ENCODE data around the gene EXOC3L2. TPM values are rescaled to one million over a fixed set of nuclear protein-coding genes. Genes with fewer than 3 reads are reported as not detected.

Gene EXOC3L2
- total RNA-seq, 3 donors from 2014 or later: 0.70 to 1.4 (median 1.2) TPM

DNA sequence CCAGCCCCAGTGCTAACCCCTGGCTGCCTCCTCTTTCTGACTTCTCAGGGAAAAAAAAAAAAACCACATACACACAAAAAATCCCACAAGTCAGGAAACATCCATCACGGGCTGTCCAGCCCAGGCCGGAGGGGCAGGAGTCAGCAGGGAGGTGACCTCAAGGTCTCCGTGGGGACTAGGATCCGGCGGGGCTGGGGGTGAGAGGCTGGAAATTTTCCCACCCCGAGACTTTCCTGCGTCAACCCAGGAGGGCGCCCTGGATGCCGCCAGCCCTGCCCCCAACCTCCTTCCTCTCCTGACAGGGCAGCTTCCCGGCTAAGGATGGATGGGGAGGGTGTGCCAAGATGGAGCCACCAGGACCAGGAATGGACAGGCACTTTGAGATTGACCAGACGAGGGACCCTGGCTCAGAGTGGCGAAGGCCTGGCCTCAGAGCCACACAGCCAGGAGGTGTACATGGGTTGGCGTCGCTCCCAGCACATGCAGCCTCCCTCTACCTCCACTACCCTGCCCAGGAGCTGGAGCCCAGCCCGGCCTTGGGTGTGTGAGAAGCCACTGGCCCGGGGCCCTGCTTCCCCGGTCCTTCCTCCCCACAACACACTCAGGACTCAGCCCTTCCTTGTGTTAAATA is 33.3 kb downstream of the EXOC3L2 start:
- no peaks in the 10 kb centered on the region for H3K36me3 ChIP-seq (ENCODE audit: low read depth)
- DNase-seq: no peak
- H3K9me3 ChIP-seq: no peaks in the 10 kb centered on the region
- TF ChIP-seq, protein P1, sequence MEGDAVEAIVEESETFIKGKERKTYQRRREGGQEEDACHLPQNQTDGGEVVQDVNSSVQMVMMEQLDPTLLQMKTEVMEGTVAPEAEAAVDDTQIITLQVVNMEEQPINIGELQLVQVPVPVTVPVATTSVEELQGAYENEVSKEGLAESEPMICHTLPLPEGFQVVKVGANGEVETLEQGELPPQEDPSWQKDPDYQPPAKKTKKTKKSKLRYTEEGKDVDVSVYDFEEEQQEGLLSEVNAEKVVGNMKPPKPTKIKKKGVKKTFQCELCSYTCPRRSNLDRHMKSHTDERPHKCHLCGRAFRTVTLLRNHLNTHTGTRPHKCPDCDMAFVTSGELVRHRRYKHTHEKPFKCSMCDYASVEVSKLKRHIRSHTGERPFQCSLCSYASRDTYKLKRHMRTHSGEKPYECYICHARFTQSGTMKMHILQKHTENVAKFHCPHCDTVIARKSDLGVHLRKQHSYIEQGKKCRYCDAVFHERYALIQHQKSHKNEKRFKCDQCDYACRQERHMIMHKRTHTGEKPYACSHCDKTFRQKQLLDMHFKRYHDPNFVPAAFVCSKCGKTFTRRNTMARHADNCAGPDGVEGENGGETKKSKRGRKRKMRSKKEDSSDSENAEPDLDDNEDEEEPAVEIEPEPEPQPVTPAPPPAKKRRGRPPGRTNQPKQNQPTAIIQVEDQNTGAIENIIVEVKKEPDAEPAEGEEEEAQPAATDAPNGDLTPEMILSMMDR (IDR thresholded peaks at IDR 0.05): no peak
- no peaks in the 10 kb centered on the region for H3K4me1 ChIP-seq (ENCODE audit: low read depth)
- ATAC-seq: no peak
- no peak overlapping the region for H3K4me3 ChIP-seq
- intact Hi-C loops (cut with DNase I, micrococcal nuclease): no loop called here

GRCh38 chr19:45206328-45206727 is 38.9 kb downstream of the EXOC3L2 start:
- Histone ChIP-seq H3K9me3 (no peaks in the 10 kb centered on the region), H3K4me1 (ENCODE audit: low read depth) (no peaks in the 10 kb centered on the region), H3K4me3 (no peak overlapping the region), H3K36me3 (ENCODE audit: low read depth) (no peaks in the 10 kb centered on the region)
- no peak for DNase-seq
- TF ChIP-seq, protein P1 (IDR thresholded peaks at IDR 0.05): no peak
- ATAC-seq: no peak
- intact Hi-C loops (cut with DNase I, micrococcal nuclease): no loop called here

GRCh38 chr19:45205810-45206209 is 39.4 kb downstream of the EXOC3L2 start:
- intact Hi-C loops (cut with DNase I, micrococcal nuclease): no loop called here
- TF ChIP-seq, protein P1 (IDR thresholded peaks at IDR 0.05): no peak
- no peak for DNase-seq
- Histone ChIP-seq H3K4me3 (no peak overlapping the region), H3K4me1 (ENCODE audit: low read depth) (no peaks in the 10 kb centered on the region), H3K36me3 (ENCODE audit: low read depth) (no peaks in the 10 kb centered on the region), H3K9me3 (no peaks in the 10 kb centered on the region)
- ATAC-seq: no peak

DNA sequence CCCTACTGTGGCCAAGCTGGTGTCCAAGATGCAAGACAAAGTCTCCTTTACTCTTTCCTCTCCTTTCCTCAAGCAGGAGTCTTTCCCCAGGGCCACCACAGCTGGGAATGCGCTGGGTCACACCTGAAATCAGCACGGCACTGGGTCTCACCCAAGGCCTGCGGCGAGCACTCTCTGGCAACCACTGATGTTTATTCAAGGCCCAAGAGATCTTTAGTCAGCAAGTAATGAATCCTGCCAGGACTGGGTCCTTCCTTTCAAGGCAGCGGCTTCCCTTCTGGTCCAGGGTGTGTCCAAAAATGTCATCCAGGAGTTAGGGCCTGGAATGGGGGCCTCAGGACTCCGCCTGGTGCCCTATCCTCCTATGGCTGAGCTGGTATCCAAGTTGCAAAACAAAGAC is 42.6 kb downstream of the EXOC3L2 start:
- H3K36me3 ChIP-seq (ENCODE audit: low read depth): no peaks in the 10 kb centered on the region
- intact Hi-C loops (cut with DNase I, micrococcal nuclease): no loop called here
- no peaks in the 10 kb centered on the region for H3K9me3 ChIP-seq
- H3K4me1 ChIP-seq (ENCODE audit: low read depth): no peaks in the 10 kb centered on the region
- TF ChIP-seq, protein P1 (IDR thresholded peaks at IDR 0.05): no peak
- ATAC-seq (no peak), DNase-seq (no peak)
- no peak overlapping the region for H3K4me3 ChIP-seq

- no peaks in the 10 kb centered on the region for H3K4me1 ChIP-seq (ENCODE audit: low read depth)
- TF ChIP-seq, protein P1 (IDR thresholded peaks at IDR 0.05): no peak
- H3K36me3 ChIP-seq (ENCODE audit: low read depth): no peaks in the 10 kb centered on the region
- ATAC-seq: no peak
- no peaks in the 10 kb centered on the region for H3K9me3 ChIP-seq
- no peak for DNase-seq
- H3K4me3 ChIP-seq: no peak overlapping the region
- intact Hi-C loops (cut with DNase I, micrococcal nuclease): no loop called here
These were observed 44.6 kb downstream of the EXOC3L2 start for GRCh38 chr19:45200568-45200967.

- TF ChIP-seq, protein P1 (IDR thresholded peaks at IDR 0.05): no peak
- no peak overlapping the region for H3K4me3 ChIP-seq
- H3K9me3 ChIP-seq: no peaks in the 10 kb centered on the region
- ATAC-seq (no peak), DNase-seq (no peak)
- no peaks in the 10 kb centered on the region for H3K4me1 ChIP-seq (ENCODE audit: low read depth)
- intact Hi-C loops (cut with DNase I, micrococcal nuclease): no loop called here
- no peaks in the 10 kb centered on the region for H3K36me3 ChIP-seq (ENCODE audit: low read depth)
These were observed 49.4 kb downstream of the EXOC3L2 start for GRCh38 chr19:45195764-45196163.

All from mucosa of descending colon (tissue), 3 donors.